ENCODE results near the gene SPG11. TPM values are rescaled to one million over a fixed set of nuclear protein-coding genes. Genes with fewer than 3 reads are reported as not detected.

SPG11 gene, protein sequence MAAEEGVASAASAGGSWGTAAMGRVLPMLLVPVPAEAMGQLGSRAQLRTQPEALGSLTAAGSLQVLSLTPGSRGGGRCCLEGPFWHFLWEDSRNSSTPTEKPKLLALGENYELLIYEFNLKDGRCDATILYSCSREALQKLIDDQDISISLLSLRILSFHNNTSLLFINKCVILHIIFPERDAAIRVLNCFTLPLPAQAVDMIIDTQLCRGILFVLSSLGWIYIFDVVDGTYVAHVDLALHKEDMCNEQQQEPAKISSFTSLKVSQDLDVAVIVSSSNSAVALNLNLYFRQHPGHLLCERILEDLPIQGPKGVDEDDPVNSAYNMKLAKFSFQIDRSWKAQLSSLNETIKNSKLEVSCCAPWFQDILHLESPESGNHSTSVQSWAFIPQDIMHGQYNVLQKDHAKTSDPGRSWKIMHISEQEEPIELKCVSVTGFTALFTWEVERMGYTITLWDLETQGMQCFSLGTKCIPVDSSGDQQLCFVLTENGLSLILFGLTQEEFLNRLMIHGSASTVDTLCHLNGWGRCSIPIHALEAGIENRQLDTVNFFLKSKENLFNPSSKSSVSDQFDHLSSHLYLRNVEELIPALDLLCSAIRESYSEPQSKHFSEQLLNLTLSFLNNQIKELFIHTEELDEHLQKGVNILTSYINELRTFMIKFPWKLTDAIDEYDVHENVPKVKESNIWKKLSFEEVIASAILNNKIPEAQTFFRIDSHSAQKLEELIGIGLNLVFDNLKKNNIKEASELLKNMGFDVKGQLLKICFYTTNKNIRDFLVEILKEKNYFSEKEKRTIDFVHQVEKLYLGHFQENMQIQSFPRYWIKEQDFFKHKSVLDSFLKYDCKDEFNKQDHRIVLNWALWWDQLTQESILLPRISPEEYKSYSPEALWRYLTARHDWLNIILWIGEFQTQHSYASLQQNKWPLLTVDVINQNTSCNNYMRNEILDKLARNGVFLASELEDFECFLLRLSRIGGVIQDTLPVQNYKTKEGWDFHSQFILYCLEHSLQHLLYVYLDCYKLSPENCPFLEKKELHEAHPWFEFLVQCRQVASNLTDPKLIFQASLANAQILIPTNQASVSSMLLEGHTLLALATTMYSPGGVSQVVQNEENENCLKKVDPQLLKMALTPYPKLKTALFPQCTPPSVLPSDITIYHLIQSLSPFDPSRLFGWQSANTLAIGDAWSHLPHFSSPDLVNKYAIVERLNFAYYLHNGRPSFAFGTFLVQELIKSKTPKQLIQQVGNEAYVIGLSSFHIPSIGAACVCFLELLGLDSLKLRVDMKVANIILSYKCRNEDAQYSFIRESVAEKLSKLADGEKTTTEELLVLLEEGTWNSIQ (N-terminal part only)
- total RNA-seq (2022; extraction: Qiagen RNA extraction), result 6.8 to 9.5 TPM (median 9.0 TPM) in 5 replicates

DNA sequence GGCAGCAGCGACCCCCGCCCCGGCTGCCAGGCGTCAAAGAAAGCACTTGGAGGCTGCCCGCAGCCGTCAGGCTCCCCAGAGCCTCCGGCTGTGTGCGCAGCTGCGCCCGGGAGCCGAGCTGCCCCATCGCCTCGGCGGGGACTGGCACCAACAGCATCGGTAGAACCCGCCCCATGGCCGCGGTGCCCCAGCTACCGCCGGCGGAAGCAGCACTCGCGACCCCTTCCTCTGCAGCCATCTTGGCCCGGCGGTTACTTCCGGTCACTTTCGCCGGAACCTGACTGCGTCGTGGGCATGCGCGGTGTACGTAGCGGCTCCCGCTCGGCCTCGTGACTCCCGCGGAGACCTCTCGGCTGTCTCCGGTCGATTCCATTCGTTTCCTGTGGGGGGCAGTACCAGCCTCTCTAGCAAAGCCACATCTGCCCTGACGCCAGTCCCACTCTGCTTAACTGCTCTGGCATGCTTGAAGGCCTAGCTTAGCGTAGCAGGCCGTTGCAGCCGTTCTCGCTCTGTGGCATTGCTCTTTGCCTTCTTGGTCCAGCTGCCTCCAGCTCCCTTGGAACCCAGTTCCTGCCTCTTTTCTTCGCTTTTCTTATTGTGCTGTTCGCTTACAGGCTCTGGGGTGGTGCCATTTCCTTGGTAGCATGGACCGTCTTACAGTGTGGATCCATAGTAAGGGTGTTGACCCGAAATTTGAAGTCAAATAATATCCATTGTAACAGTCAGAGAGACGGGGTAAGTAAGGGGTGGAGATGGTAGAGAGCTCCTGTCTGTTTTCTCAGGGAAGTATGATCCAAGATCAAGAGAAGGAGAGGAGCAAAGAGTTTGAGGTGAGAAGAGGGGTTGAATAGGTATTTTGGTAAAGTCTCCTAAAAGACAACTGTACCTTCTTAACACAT, at the start of gene SPG11:
Gene SPG11, minus strand, starts transcription at position 253 of the 899 bp plus-strand sequence. Its CDS starts 15 bp downstream, at position 238.

DNA sequence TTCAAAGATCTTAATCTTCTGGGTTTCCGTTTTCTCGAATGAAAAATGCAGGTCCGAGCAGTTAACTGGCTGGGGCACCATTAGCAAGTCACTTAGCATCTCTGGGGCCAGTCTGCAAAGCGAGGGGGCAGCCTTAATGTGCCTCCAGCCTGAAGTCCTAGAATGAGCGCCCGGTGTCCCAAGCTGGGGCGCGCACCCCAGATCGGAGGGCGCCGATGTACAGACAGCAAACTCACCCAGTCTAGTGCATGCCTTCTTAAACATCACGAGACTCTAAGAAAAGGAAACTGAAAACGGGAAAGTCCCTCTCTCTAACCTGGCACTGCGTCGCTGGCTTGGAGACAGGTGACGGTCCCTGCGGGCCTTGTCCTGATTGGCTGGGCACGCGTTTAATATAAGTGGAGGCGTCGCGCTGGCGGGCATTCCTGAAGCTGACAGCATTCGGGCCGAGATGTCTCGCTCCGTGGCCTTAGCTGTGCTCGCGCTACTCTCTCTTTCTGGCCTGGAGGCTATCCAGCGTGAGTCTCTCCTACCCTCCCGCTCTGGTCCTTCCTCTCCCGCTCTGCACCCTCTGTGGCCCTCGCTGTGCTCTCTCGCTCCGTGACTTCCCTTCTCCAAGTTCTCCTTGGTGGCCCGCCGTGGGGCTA, 47.8 kb upstream of the SPG11 start, which contains the start of the genes B2M and PATL2:
Gene B2M, plus strand, starts transcription at position 422 of the 647 bp plus-strand sequence. Its CDS starts 30 bp downstream, at position 452.
Gene PATL2, minus strand, starts transcription at position 228 of the 647 bp plus-strand sequence. CDS start 34,833 bp downstream, outside the sequence.

DNA sequence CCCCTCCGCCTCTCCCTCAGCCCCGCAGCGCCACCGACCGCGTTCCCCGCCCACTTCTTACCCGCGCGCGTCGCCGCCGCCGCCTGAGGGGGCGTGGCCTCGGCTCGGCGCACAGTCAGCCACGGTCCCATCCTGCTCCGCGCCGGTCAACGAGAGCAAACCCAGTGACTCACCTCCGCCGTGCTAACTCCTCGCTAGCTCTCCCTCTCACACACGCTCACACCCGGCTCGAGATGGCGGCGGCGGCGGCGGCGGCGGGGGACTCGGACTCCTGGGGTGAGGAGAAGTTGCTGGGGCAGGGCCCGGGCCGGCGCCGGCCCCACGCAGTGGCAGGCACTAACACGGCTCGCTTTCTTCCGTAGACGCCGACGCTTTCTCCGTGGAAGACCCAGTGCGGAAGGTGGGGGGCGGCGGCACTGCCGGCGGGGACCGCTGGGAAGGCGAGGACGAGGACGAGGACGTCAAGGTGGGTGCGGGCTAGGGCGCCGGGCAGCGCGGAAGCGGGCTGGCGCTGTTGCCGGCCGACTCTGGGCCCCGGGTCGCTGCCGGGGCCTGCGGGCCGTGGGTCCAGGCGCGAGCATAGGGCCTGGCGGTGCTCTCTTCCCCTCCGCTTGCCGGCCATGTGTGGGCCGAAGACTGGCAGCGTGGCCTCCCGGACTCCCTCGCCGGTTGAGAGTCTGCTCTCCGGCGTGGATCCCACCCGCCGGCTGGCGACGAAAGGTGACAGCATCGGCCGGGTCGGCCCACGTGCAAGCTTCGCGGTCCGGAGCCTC, 126.3 kb downstream of the SPG11 start, which contains the start of gene EIF3J:
Gene EIF3J, plus strand, starts transcription at position 186 of the 773 bp plus-strand sequence. Its CDS starts 48 bp downstream, at position 234.

Other genes with a start within 250 kb of the SPG11 start
- gene CTDSPL2, start 236.0 kb downstream of the SPG11 start, total RNA-seq (2022; extraction: Qiagen RNA extraction), result 10.5 to 27.7 TPM (median 14.6 TPM) in 5 replicates
- 81.5 to 95.3 TPM (median 86.2 TPM) in 5 replicates for gene EIF3J, start 126.5 kb downstream of the SPG11 start, total RNA-seq (2022; extraction: Qiagen RNA extraction)
- 0.11 to 0.23 TPM (median 0.17 TPM) in 4 of 5 replicates, not detected in the other for gene PATL2, start 47.7 kb upstream of the SPG11 start, total RNA-seq (2022; extraction: Qiagen RNA extraction)
- 414 to 472 TPM (median 429 TPM) in 5 replicates for gene B2M, start 47.9 kb upstream of the SPG11 start, total RNA-seq (2022; extraction: Qiagen RNA extraction)
- 4.2 to 7.3 TPM (median 5.6 TPM) in 5 replicates for gene TRIM69, start 72.9 kb upstream of the SPG11 start, total RNA-seq (2022; extraction: Qiagen RNA extraction)